Measurements from ENCODE around the gene LHPP.

- TF ChIP-seq CTCF (IDR thresholded peaks at IDR 0.05) (no peak), POLR2A (IDR thresholded peaks at IDR 0.05) (no peak)
Measured at GRCh38 chr10:124616040-124616835, 154.6 kb downstream of the LHPP start.
